K562 (cell line): ENCODE data around the gene TRIM23. TPM values are rescaled to one million over a fixed set of nuclear protein-coding genes. Genes with fewer than 3 reads are reported as not detected.

Source experiments
- ETV1 ChIP-seq: fragments of 450-650 bp; conservative IDR thresholded peaks from 2 replicates; pipeline ENCODE4 v1.6.1; 2016; ENCODE audit warnings: missing genetic modification characterization, control low read depth, low read depth, missing compliant biosample characterization
- MGA ChIP-seq: fragments of 450-650 bp; IDR thresholded peaks from 2 replicates; pipeline ENCODE4 v1.6.1; 2016; ENCODE audit warnings: mild to moderate bottlenecking, moderate library complexity
- polyA plus RNA-seq, 8 experiments: library from polyadenylated mRNA; depleted of rRNA in 4 of 8; stranded (reverse) in 5 of 8; unstranded in 3 of 8; fragments of >200 nt; fragmentation: Nextera tagmentation in 2 of 8; fragmentation: Illumina TruSeq in 1 of 8; extraction: Ambion mirVana in 2 of 8; extraction: Trizol in 1 of 8; gene quantifications; 2 replicates each; pipeline versions ENCODE4 v1.2.1 to v1.2.3, GENCODE V29; 2011 to 2014; ENCODE audit warnings: inconsistent platforms in 1 of 8, missing spikeins in 1 of 8
- total RNA-seq, 7 experiments: library from RNA; depleted of rRNA in 6 of 7; stranded (reverse); fragments of >200 nt in 6 of 7; fragmentation: Illumina TruSeq in 2 of 7; extraction: Trizol in 2 of 7; gene quantifications; 2 replicates each; pipeline versions ENCODE4 v1.2.1 to v1.2.3, GENCODE V29; 2011 to 2021; ENCODE audit warnings: low replicate concordance in 1 of 7

The TRIM23 gene
- total and polyA plus RNA-seq, 9 of the 15 experiments (the other 6 are each of a cell fraction or from before 2014, with no cell fraction given): 2.4 to 8.5 (median 4.9) TPM

GRCh38 chr5:65548281-65548680, 75.9 kb downstream of the TRIM23 start (continued):
- TF ChIP-seq ETV1 (tag): no peak
- TF ChIP-seq MGA: no peak
